Activated CD8-positive, alpha-beta memory T cell treated with anti-CD3 and anti-CD28 coated beads for 48 hours (primary cell): ENCODE data around the gene PLD6.
A peak's percentile ranks its signal among the peaks of the same experiment; 100 is the strongest.

Experiments
- DNase-seq, 3 experiments: peaks; one replicate each; pipeline ENCODE4 v3.0.0-alpha.2; 2020; ENCODE audit warnings: low read depth in 2 of 3, low spot score in 2 of 3

Gene PLD6

GRCh38 chr17:17227608-17228520 is 21.7 kb upstream of the PLD6 start:
- DNase-seq: no peak

- no peak for DNase-seq
These were observed 20.5 kb upstream of the PLD6 start for GRCh38 chr17:17226451-17227265.

GRCh38 chr17:17225901-17226300 is 19.8 kb upstream of the PLD6 start:
- DNase-seq: no peak

- no peak for DNase-seq
These were observed 18.0 kb upstream of the PLD6 start for GRCh38 chr17:17224137-17224536.

- DNase-seq: no peak
These were observed 17.6 kb upstream of the PLD6 start for GRCh38 chr17:17223736-17224135.

- DNase-seq: no peak
These were observed 15.2 kb upstream of the PLD6 start for GRCh38 chr17:17221329-17221728.

- no peak for DNase-seq
These were observed 14.4 kb upstream of the PLD6 start for GRCh38 chr17:17220529-17220928.

GRCh38 chr17:17217995-17218394 is 11.9 kb upstream of the PLD6 start:
- DNase-seq: no peak

- DNase-seq: no peak
These were observed 10.6 kb upstream of the PLD6 start for GRCh38 chr17:17216776-17217175.

- DNase-seq: no peak
These were observed 10.1 kb upstream of the PLD6 start for GRCh38 chr17:17216236-17216635.

- DNase-seq: no peak
These were observed 9.4 kb upstream of the PLD6 start for GRCh38 chr17:17215575-17215974.

- DNase-seq: no peak
These were observed 8.7 kb upstream of the PLD6 start for GRCh38 chr17:17214646-17215436.

GRCh38 chr17:17213775-17214174 is 7.6 kb upstream of the PLD6 start:
- DNase-seq: no peak

GRCh38 chr17:17207998-17208397 is 1.9 kb upstream of the PLD6 start:
- no peak for DNase-seq

- DNase-seq: no peak
These were observed 791 bp upstream of the PLD6 start for GRCh38 chr17:17206913-17207335.

GRCh38 chr17:17205368-17206123 is 587 bp downstream of the PLD6 start:
- peak; percentile 35 to 38 (median 36) for DNase-seq

GRCh38 chr17:17204635-17205231 is 1.4 kb downstream of the PLD6 start:
- no peak for DNase-seq

GRCh38 chr17:17204041-17204591 is 2.0 kb downstream of the PLD6 start:
- no peak for DNase-seq

GRCh38 chr17:17203173-17203730 is 2.9 kb downstream of the PLD6 start:
- no peak for DNase-seq

GRCh38 chr17:17201907-17202306 is 4.2 kb downstream of the PLD6 start:
- no peak for DNase-seq
